Measurements from ENCODE around the gene PPIL1.

The PPIL1 gene

DNA sequence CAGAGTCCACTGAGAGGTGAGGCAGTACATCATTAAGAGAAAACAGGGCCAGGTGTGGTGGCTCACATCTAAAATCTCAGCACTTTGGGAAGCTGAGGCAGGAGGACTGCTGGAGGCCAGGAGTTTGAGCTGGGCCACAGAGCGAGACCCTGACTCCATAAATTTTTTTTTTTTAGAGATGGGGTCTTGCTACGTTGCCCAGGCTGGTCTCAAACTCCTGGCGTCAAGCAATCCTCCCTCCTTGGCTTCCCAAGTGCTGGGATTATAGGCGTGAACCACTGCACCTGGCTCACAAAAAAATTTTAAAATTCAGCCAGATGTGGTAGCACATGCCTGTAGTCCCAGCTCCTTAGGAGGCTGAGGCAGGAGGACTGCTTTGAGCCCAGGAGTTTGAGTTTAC, 17.3 kb downstream of the PPIL1 start:
- no peak for DNase-seq (ENCODE audit: insufficient read length, low spot score)
- FAIRE-seq: no peak

DNA sequence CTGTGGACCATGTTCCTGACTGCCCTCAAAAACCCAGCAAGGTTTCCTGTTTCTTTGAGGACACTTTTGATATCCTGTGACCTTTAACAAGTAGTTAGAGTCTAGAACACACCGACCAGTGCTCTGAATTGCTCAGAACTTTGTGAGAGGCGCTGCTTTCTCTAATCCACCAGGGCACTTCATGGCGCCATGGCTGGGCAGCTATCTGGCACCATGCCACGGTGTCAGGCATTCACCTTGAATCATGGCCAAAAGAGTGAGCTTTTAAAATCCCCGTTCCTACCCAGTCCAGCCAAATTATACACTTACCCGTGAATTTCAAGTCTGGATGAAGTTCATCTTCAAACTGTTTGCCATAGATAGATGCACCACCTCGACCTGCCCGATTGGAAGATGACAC, 18.3 kb downstream of the PPIL1 start:
- no peak for DNase-seq (ENCODE audit: insufficient read length, low spot score)
- no peak for FAIRE-seq

- DNase-seq (ENCODE audit: insufficient read length, low spot score): no peak
- no peak for FAIRE-seq
Observed at GRCh38 chr6:36855750-36856149, 18.9 kb downstream of the PPIL1 start.

DNA sequence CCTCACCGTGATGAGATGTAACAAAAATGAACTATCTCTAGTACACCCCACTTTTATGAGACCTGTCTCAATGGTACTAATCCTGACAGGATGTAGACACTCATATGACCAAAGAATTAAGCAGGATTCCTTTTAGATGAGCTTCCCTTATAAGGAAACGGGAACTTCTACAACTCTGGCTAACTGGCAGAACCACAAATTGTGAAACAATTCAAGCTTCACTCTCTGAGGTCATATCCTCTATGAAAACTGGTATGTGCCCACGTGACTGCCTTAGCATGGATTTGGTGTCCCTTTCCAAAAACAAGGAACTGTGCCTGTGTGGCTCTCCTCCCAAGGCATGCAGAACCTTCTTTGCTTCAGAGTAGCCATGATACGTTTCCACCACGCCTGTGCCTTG, 21.3 kb downstream of the PPIL1 start:
- no peak for FAIRE-seq
- peak; percentile 60 for DNase-seq (ENCODE audit: insufficient read length, low spot score)

GRCh38 chr6:36852481-36853147, 22.0 kb downstream of the PPIL1 start:
- FAIRE-seq (no peak), DNase-seq (ENCODE audit: insufficient read length, low spot score) (peak; percentile 51)

- DNase-seq (ENCODE audit: insufficient read length, low spot score): no peak
- no peak for FAIRE-seq
Observed at GRCh38 chr6:36851626-36852025, 23.0 kb downstream of the PPIL1 start.

DNA sequence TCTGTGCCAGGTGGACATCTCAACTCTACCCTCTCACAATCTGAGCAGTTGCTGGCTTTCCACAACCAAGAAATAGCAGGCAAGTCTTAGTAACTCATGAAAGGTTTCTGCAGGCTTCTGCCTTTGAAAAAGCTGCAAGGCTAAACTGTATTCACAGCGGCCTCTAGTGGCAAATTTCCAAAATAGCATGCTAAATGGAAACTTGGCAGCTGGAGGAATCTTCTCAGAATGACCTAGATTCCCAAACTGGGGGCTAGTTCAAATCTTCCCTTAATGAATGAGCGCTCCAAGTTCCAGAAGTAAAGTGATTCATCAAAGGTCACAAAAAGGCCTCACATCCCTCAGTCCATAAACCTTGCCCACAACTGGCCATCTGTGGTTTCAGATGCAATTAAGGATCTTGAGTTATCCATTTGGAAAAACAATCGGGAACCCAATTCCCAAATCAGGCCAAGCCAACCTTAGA, 23.4 kb downstream of the PPIL1 start:
- peak; percentile 62 for DNase-seq (ENCODE audit: insufficient read length, low spot score)
- FAIRE-seq: no peak

DNA sequence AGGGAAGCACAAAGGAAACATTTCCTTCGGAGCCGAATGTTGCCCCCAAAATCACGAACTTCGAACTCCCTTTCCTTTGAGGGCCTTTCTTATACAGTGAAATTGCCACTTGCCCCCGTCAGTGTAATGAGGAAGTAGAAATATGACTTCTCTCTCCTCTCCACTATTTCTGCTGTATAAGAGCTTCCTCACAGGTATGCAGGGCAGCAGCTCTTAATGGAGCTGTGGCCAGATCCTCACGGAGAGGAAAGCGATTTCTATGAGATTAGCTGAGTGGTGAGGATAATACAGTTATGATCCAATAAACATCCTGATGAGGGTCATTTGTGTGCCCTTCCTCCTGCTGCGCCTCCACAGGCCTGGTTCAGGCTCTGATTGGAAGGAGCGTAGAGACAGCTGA, 24.6 kb downstream of the PPIL1 start:
- DNase-seq (ENCODE audit: insufficient read length, low spot score) (no peak), FAIRE-seq (no peak)

DNA sequence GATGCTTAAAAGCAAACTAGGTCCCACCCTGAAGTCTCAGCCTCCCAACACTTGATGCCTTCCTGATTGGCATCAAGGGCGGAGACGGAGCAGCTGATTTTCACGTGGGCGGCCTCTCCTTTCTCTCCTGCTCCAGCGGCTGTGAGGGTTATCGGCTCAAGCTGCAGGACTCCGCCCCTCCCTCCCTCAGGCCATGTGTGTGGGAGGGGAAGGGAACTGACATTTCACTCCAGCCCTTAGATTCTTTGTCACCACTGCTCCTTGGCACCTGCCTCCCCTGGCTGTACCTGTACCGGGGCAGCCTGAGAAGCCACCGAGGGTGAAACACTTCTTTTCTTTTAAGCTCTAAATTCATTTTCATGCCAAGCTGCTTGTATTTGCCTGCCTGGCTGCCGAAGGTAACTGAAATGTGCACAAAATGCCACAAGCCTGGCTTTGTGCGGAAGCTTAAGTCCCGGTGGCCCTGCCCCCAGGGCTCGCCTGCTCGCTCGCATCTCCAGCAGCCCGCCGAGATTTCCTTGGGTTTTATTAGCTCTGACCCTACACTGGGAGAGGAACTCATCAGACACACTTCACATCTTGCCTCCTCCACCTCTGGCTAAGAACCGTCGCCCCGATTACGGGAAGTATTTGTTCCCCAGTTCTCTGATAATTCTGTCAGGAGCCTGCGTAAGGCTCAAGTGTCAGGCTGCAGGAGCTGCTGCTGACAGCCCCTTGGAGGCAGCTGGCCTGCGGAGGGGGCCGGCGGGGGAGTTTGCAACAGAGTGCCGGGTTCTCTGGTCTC, 25.8 kb downstream of the PPIL1 start:
- DNase-seq (ENCODE audit: insufficient read length, low spot score) (no peak), FAIRE-seq (no peak)

GRCh38 chr6:36847991-36848390, 26.6 kb downstream of the PPIL1 start:
- DNase-seq (ENCODE audit: insufficient read length, low spot score) (no peak), FAIRE-seq (no peak)

GRCh38 chr6:36847152-36847551, 27.5 kb downstream of the PPIL1 start:
- FAIRE-seq: no peak
- DNase-seq (ENCODE audit: insufficient read length, low spot score): no peak

- FAIRE-seq (no peak), DNase-seq (ENCODE audit: insufficient read length, low spot score) (no peak)
Observed at GRCh38 chr6:36845233-36845632, 29.4 kb downstream of the PPIL1 start.

DNA sequence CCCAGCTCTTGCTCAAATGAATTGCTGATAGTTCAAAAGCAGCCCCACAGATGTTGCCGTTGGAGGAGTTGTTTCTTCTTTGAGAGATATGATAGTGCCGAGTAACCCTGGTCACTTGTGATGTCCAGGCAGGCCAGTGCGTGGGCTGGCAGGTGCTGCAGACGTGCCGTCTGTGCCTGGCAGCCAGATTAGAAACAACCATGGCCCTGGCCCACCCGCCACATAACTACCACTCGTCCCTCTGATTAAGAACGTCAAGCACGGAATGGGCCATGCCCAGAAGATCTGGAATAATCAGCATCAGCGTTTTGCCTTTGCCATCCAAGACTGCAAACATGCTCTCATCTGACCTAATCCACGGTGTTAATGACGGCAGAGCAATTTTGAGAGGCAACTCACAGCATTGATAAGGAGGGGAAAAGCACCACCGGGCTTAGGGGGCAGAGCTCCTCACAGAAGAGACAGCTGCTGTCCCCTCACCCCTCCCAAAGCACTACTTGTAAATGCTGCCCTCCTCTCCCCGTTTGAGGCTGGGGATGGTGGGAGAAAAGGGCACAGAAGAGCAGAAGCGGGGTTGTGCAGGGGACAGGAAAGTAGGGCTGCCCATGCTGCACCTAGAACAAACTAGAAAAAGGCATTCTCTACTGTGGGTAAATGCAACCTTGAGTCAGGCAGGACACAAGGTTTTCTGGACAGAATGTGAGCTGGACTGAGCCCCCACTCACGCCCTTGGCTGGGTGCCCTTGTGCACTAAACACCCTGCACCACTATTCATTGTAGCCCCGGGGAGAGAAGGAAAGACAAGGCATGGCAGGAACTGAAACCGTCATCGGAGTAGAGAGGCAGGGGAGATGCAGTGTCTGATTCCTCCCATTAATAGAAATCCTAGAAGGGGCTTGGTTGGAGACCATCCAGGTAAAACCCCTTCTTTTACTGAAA, 30.1 kb downstream of the PPIL1 start:
- DNase-seq (ENCODE audit: insufficient read length, low spot score): no peak

GRCh38 chr6:36843170-36843569, 31.4 kb downstream of the PPIL1 start:
- no peak for FAIRE-seq

More for the DNA sequence above, 30.1 kb downstream of the PPIL1 start:
- FAIRE-seq: no peak

DNA sequence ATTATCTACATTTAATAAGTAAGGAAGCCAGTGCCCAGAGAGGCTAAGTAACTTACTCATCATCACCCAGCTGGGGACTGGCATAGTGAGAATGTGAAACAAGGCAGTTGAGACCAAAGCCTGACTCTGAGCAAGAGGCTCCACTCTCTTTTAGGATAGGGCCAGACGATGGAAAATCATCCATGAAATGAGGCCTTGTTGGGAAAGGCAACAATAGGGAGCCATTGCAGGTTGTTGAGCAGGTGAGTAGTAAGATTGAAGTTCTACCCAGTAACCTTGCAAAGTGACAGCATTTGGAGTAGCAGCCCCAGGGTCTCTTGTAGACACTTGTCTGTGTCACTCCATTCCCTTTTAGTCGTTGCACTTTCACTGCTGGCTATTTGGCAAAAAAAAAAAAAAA, 32.8 kb downstream of the PPIL1 start:
- FAIRE-seq (no peak), DNase-seq (ENCODE audit: insufficient read length, low spot score) (no peak)

More at GRCh38 chr6:36843170-36843569, 31.4 kb downstream of the PPIL1 start:
- no peak for DNase-seq (ENCODE audit: insufficient read length, low spot score)

GRCh38 chr6:36840432-36841403, 33.9 kb downstream of the PPIL1 start:
- no peak for FAIRE-seq
- no peak for DNase-seq (ENCODE audit: insufficient read length, low spot score)

- no peak for DNase-seq (ENCODE audit: insufficient read length, low spot score)
- peak; percentile 46 for FAIRE-seq
Observed at GRCh38 chr6:36839749-36840431, 34.7 kb downstream of the PPIL1 start.

- FAIRE-seq (no peak), DNase-seq (ENCODE audit: insufficient read length, low spot score) (no peak)
Observed at GRCh38 chr6:36838896-36839748, 35.5 kb downstream of the PPIL1 start, which contains the start of gene CPNE5. Gene CPNE5 (minus strand): TSS chr6:36839444. CDS start chr6:36839377, 67 bp downstream.

Measured in HTR-8/SVneo (cell line).